GM19035 (cell line): ENCODE measurements around the gene ASAP2.

ENCODE experiments used
- ATAC-seq: cut with Tn5 transposase; IDR thresholded peaks from one replicate; pipeline ENCODE4 v1.9.1; 2021; ENCODE audit not compliant: unreplicated experiment

The ASAP2 gene

DNA sequence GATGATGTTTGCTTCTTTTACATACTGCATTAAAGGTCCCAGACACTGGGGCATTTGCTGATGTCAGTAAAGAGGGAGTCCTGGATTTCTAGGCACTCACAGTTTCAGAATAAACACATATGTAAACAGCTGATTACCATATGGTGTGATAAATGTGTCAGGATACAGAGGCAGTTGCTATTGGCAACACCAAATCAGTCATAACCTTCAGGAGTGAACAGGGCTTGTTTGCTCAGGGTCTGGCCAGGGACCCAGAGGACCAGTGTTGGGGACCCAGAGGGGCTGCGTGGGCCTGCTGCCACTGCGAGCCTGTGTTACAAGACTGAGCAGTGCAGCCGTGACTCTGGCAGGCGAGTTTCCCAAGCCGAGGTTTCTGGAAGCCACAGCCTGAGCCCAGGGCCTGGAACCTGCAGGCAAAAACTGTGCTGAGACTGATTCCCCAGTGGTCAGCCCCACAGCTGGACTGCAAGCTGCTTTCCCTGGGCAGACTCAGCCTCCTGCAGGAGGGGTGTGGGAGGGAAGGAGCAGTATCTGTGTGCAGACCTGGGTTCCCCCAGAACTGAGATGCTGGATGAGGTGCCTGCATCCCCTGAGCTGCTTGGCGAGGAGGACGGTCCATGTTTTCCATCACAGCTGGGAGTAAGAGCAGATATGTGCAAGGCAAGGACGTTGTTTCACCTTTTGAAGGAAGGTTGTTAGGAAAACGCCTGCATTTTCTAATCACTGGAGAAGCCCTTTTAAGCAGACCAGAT is 23.6 kb downstream of the ASAP2 start:
- no peak for ATAC-seq

DNA sequence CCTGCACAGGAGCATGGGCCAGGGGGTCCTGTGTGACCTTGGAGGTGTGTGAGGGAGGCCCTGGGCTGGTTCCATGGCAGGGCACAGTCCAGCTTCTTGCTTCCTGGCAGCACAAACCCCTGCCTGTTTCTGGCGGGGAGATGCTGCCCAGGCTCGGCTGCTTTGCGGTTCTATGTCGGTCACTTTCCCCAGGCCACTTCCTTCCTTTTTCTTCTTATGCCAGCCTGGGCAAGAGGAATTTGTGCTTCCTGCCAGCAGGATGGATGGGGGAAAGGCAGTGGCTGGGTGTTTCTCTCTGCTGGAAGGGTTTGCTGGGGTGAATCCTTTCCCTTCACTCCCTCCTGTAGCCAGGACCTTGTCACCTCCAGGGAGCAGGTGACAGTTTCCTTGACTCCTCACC is 24.3 kb downstream of the ASAP2 start:
- ATAC-seq = no peak

GRCh38 chr2:9231291-9232165 is 24.9 kb downstream of the ASAP2 start:
- ATAC-seq = no peak

DNA sequence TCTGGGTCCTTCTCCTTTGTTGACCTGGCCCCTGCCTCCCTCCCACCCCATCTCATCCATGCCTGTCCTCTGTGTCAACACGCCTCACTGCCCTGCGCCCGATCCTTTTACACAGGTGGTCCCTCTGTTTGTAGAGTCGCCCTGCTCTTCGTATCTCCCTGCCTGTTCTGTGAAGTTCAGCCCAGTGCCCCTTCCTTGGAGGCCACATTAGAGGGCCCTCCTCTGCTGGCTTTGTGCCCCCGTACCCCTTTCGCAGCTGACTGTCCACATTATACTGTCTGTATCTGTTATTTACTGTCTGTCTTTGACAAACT is 25.5 kb downstream of the ASAP2 start:
- no peak for ATAC-seq

- ATAC-seq = no peak
Measured at GRCh38 chr2:9232886-9233285, 26.3 kb downstream of the ASAP2 start.

- ATAC-seq = no peak
Measured at GRCh38 chr2:9234680-9235146, 28.1 kb downstream of the ASAP2 start.

DNA sequence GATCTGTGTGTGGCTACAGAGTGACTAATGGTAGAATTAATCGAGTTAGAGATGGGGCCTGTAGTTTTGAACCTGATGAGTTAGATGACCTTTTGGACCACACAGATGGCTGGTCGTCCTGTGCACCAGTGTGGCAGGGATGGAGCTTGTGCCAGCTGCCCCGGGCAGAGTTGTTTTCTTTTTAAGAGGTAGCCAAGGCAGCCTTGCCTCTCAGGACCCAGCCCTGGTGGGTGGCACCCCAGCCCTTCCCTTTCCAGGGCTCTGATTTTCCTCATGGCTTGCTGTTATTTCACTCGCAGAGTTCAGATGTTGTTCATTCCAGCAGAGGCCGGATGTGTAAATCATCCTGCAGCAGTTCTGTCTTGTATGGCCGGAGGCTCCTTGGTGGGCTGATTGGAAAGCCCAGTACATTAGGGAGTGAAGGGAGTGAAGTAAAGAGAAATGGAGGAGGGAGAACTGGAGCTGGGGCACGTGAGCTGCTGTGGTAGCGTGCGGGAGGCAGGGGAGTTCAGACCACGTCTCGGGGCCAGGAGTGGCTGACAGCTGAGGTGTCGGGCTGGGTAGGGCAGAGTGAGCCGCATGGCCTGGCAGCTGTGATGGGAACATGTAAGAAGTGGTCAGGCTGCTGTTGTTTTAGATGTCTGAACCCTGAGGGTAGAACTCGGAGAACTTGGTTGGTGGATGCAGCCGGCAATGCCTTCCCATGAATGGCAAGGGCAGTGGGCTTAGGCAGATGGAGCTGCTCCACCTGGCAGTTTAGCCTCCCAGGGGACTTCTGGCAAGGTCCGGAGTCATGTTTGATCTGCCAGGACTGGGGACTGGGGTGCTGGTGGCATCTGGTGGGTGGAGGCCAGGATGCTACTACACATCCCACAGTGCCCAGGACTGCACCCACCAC is 28.8 kb downstream of the ASAP2 start:
- no peak for ATAC-seq

GRCh38 chr2:9236045-9236344 is 29.4 kb downstream of the ASAP2 start:
- ATAC-seq = no peak

GRCh38 chr2:9236867-9237266 is 30.3 kb downstream of the ASAP2 start:
- ATAC-seq = no peak

DNA sequence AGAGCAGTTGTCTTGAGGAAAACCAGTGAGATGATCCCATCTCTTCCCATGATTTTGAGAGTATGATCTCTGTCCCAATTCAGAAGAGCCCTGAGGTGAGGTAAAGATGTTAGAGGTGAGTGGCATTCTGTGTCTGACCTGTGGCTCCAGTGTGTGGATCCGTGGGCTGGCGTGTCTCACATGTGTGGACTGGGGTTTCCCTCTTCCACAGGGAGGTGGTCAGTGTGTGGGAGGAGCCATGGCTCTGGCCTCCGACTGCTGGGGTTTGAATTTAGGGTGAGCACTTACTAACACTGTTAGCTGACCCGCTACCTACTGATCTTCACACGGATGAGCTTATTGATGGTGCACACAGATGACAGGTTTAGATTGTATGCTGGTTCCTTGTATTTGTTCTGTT is 31.2 kb downstream of the ASAP2 start:
- ATAC-seq = no peak

DNA sequence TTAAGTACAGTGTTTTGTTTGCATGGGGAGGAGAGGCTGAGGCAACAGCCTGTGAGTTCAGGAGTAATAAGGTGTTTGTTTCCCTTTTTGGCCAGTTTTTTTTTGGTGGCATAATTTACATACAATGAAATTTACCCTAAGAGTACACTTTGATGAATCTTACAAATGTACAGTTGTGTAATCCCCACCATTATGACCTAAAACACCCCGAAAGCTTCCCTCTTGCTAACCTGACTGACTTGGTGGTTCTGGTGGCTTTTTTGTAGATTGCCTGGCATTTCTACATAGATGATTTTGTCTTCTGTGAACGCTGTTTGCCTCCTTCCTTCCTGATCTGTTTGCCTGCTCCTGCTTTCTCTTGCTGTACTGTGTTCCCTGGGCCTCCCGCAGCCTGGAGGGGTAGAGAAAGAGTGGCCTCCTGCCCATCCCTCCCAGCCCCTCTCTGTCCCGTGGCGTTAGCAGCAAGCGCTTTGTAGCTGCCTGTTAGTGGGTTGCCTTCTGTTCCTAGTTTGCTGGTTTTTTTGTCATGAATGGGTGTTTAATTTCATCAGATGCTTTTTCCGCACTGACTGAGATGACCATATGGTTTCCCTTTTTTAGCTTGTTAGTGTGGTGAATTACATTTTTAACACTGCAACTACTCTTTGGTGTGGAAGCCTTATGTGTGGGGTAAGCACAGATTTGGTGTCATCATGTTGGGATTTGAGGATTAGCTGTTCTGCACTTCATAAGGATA is 32.1 kb downstream of the ASAP2 start:
- no peak for ATAC-seq

DNA sequence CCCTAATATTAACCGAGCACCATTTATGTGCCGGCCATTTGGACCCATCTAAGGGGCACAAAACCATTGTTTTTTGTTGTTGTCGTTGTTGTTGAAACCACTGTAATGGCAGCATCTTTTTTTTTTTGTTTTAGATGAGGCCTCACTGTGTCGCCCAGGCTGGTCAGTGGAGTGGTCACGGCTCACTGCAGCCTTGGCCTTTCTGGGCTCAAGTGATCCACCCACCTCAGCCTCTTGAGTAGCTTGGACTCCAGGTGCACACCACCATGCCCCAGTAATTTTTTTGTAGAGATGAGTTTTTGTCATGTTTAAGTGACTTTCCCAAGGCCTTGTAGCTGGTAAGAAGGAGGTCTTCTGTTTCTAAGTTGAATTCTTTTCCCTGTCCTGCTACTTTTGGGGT is 33.0 kb downstream of the ASAP2 start:
- no peak for ATAC-seq

DNA sequence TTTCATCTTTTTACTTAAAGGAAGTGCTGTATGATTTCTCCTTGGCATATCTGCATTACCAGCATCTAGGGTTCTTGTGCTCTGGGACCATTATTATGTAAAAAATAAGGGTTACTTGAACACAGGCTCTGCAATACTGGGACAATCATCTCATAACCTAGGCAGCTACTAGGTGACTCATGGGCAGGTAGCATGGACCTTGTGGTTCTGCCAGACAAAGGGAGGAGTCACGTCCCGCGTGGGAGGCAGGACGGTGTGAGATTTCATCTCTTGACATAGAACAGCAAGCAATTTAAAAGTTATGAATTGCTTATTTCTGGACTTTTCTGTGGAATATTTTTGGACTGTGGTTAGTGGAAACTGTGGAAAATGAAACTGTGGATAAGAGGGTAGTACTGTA is 34.1 kb downstream of the ASAP2 start:
- no peak for ATAC-seq

- ATAC-seq = no peak
Measured at GRCh38 chr2:9241233-9241632, 34.6 kb downstream of the ASAP2 start.

DNA sequence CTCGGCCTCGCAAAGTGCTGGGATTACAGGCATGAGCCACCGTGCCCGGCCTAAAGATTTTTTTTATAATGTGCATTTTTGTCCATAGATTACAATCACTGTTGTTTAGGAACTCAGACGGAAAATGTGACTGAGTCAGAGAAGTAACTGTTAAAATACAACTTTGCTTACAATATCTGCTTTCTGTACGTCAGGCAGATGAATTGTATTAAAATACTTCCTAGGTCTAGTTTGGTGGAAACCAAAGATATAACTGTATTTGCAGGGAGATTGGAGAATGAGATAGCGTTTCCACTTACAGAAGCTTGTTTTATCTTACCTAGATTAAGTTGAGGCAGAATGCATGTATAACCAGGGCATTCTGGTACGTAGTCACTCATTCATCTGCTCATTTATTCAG is 36.7 kb downstream of the ASAP2 start:
- no peak for ATAC-seq

- no peak for ATAC-seq
Measured at GRCh38 chr2:9244985-9245544, 38.5 kb downstream of the ASAP2 start.

DNA sequence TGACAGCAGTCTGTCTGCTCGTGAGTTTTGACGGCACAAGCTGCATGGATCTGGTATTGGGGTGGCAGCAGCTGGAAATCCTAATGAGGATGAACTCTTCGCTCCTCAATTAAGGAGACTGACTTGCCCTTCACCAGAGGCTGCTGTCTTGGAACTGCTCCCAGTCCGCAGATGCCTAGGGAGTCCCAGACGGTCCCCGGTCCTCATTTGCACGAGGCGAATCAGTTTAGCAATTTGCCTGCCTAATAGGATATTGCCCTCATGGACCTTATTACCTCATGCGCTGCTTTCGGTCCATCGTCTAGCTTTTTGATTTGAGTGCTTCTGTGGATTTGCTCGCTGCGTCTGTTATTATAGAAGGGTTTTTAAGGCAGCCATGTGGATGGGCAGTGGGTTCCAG is 40.6 kb downstream of the ASAP2 start:
- ATAC-seq = no peak

GRCh38 chr2:9247786-9248185 is 41.2 kb downstream of the ASAP2 start:
- ATAC-seq = no peak

GRCh38 chr2:9248363-9248762 is 41.8 kb downstream of the ASAP2 start:
- ATAC-seq = no peak

DNA sequence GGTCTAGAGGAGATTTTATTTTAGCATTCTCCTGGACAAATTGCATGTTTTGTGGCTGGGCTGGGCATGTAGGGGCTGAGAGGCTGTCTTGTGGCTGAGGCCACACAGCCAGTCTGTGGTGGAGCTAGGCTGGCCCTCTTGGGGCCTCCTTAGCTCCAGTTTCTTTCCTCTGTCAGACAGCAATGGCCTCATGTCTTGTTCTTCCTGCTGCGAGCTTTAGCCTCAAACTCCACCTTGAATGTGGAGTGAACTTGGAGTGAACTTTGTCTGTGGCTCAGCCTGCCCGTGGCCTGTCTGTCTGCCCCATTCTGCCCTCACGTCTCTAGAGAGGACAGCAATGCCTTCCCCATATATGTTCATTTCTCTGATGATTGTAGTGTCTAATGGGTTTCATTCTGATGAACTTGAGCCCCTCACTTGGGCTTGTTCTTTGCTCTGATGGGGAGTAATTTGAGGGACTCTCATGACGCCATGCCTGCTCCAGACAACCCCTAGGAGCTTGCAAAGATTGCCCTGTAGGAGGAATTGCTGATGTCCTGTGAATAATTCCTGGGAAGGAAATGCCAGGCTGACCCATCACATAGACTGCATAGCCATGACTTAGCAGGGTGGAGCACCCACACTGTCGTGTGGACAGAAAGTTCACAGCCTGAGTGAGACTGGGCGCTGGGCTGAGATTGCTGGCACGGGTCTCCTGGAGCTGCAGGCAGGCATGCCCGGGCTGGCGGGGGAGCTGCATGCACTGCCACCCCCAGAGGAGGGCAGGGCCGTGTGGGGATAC is 42.6 kb downstream of the ASAP2 start:
- ATAC-seq = no peak
